NCI-H146 treated with DMSO at 0.1 percent for 48 hours (cell line): ENCODE data around the gene CENPN.

Source experiments
- DNase-seq: peaks from one replicate; lab custom pipeline; 2025; ENCODE audit not compliant: unreplicated experiment; lab: John Stamatoyannopoulos, UW

CENPN gene

DNA sequence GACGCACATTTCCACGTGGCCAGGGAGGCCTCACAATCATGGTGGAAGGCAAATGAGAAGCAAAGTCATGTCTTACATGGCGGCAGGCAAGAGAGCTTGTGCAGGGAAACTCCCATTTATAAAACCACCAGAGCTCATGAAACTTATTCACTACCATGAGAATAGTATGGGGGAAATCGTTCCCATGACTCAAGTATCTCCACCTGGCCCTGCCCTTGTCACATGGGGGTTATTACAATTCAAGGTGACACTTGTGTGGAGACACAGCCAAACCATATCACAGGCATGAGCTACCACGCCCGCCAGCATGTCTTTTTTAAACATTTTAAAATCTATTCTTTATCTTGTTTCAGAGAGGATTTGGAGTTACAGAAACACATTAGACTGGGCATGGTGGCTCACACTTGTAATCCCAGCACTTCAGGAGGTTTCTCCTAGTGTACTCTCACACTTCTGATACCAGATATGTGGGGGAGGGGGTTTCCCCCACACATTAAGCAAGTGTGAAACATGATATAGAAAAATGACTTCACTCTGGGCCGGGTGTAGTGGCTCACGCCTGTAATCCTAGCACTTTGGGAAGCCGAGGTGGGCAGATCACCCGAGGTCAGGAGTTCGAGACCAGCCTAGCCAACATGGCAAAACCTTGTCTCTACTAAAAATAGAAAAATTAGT, 23.1 kb downstream of the CENPN start:
- no peak for DNase-seq

GRCh38 chr16:81035398-81035974, 28.5 kb downstream of the CENPN start, which contains the start of gene ATMIN:
Gene ATMIN, plus strand, starts transcription at chr16:81035842. Its CDS starts 29 bp downstream, at chr16:81035871.
- DNase-seq: peak; percentile 72

DNA sequence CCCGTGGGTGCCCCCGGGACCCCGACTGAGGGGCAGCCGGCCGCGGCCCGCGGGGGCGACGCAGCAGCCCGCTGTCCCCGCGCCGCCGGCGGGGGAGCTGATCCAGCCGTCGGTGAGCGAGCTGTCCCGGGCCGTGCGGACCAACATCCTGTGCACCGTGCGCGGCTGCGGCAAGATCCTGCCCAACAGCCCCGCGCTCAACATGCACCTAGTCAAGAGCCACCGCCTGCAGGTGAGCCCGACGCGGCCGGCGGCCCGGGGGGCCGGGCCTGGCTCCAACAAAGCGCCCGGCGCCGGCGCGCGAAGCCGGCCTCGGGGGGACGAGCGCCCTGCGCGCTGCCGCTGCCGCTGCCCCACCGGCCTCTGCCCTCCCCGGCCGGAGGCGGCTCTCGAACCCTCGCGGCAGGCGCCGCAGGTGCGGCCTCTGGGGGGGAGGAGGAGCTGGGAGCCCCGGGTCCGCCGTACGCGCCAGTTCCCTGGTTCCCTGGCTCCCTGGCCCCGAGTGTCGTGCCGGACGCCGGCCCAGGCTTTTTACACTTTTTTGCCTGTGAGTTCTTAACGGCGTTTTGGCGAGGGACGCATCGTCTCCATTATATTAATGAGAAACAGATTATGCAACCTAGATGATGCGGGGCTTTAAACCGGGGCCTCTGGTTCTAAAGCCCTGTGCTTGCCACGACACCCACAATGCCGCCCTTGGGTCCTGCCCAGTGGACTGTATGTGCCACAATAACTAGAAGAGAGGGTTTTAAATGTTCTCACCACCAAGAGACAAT, 29.1 kb downstream of the CENPN start:
- DNase-seq: no peak

- no peak for DNase-seq
Observed at GRCh38 chr16:81036751-81037350, 29.8 kb downstream of the CENPN start.

- no peak for DNase-seq
Observed at GRCh38 chr16:81040131-81040530, 33.1 kb downstream of the CENPN start.

DNA sequence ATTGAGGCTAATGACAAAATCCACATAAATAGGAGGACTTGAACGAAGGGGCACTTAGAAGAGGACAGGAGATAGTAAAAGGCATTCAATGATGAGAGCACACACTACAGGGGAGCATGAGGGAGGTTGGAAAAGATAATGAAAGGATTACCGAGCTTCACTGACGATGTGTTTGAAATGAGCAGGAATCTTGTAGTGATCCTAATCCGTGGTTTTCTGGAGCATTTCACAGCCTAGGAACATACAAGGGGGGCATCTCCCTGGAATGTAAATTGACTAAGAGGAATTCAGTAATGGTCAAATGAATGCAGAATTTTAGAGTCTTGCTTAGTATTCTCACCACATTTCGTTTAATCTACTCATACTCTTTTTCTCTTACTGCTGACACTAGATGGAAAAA, 33.8 kb downstream of the CENPN start:
- no peak for DNase-seq

DNA sequence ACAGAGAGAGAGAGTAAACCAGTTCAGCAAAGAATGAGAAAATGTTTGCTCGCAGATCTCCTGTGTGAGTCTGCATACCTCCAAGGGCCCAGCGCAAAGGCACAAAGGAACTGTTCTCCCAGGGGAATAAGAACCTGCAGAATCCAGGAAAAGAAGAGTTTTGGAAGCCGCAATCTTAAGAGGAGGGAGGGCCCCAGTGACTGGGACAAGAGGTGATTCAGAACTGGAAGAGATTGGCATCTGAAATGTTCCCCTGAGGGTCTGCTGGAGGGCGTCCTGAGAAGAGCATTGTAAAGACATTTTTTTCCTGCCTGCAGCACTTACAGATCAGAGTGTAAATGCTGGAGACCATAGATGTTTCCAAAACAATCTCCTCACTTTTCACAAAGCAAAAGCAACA, 34.7 kb downstream of the CENPN start:
- no peak for DNase-seq

DNA sequence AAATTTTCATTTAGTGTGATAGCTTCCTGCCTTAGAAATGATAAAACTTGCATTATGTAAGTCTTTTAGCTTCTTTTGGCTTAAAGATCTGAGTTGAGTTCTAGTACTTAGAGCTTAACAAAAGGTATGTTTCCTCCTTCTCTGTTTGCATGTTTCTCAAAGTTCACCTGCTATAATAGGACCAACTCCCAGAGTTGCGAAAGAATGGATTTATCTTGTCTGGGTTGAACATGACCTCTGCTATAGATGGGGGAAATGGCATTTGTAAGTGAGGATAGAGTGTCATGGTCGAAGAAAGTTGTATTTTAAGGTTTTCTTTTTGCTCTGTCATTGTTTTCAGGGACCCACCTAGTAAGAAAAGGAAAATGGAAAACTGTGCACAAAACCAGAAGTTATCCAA, 35.8 kb downstream of the CENPN start:
- DNase-seq: no peak

GRCh38 chr16:81053761-81054160, 46.7 kb downstream of the CENPN start:
- DNase-seq: no peak

GRCh38 chr16:81060576-81061306, 53.7 kb downstream of the CENPN start:
- no peak for DNase-seq

GRCh38 chr16:81061307-81061640, 54.3 kb downstream of the CENPN start:
- no peak for DNase-seq

DNA sequence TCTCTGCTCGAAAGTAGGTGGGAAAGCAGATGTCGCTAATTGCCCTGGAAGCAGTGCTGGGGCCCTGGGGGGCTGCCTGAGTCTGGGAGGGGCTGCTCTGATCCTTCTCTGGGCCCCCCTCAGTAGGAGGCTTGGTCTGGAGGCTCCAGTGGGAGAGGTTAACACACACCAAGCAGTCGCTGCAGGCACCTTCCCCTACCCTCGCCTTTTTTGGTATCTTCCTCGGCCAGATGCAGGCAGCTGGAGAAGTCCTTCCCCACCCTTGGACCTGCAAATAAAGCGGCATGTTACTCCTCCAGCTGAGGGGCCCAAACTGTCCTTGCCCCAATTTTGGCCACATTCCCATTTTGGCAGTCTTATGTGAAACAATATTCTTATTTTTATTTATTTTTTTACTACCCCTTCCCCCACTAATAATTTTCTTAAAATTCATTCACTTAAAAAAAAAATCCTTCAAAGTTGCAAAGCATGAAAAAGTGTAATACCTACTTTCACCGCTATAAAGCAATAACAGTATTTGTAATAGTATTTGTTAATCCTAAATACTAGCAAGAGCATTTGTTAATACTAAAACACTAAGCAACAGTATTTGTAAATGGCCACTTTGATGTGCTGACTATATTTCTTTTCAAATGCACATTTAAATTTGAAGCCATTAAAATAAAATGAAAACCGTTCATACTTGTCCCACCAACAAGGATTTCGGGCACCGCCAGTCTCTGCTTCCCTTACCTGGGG, 55.0 kb downstream of the CENPN start:
- no peak for DNase-seq

GRCh38 chr16:81066681-81067080, 59.7 kb downstream of the CENPN start:
- DNase-seq: no peak

- no peak for DNase-seq
Observed at GRCh38 chr16:81067166-81067565, 60.2 kb downstream of the CENPN start.

DNA sequence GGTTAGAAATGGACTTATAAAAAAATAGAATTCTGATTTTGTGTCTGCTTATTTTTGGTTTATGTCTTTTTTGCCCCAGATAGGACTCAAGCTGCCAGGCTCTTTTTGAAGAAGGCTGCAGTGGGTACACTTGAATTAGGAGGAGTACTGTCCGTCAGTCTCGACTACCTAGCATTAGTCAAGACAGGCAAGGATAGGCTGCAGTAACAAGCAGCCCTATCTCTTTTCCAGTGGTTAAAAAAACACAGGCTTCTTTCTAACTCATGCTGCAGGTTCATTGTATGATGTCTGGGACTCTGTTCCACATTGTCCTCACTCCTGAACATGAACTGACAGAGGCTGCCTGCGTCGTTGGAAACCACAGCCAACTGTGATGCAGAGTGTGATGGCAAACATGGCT, 62.0 kb downstream of the CENPN start:
- DNase-seq: no peak

DNA sequence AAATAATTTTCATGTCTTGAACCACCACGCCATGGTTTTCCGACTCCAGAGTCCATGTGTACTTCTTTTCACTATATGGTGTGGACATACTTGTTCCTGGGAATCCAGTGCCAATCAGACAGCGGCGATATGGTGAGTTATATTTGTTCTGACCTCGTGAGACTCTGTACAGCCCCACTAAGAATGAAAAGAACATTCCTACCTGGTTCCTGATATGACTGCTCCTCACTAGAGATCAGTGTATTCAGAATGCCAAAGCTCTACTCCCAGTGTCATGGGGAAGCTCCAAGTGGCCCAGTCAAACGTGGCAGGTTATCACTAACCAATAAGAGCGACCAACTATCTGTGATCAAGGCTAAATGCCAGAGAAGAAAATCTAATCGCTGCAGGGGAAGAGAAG, 64.0 kb downstream of the CENPN start:
- DNase-seq: no peak

DNA sequence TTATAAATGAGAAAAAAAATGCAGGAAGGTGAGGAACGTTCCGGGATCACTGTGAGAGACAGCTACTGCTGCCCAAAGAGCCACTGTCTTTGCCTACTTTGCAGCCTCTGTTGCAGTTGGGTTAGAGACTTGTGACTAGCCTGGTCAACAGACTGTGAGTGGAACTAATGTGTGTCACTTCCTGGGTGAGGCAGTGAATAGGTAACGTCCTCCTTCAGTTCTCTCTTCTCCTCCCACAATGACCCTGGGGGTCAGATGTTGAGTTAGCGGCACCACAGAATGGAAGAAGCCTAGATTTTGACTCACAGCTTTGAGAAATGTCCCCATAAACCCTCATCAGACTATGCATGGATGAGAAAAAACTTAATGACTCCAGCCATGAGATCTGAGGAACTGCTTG, 64.8 kb downstream of the CENPN start:
- no peak for DNase-seq

DNA sequence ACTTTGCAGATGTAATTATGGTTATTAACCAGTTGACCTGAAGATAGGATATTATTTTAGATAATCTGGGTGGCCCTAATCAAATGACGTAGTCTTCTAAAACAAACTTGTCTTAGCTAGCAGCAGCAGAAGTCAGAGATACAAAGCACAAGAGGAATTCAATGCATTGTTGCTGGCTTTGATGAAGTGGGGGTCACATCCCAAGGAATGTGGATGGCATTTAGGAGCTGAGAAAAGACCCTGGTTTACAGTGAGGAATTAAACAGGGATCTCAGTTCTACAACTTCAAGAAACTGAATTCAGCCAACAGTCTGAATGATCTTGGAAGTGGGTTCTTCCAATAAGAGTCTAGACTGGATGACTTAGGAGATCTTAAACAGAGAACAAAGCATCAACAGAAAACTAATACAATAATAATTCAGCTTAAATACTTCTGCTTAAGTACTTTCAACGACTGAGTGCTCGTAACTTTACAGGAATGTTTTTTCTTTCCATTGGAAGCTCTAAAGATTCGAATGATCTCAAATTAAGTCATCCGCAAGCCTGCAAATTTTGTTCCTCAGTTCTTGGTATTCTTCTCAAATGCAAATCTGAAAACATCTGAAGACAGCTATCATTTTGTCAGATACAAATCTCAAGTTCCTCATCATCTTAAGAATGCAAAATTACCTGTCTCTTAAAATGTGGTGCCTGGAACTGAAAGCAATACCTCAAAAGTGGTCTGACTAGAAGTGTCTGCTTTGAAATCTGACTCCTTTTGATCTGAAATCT, 66.7 kb downstream of the CENPN start:
- no peak for DNase-seq

- DNase-seq: peak; percentile 57
Observed at GRCh38 chr16:81076566-81077075, 69.6 kb downstream of the CENPN start.
